Gastrocnemius medialis (tissue), 4 donors: ENCODE data around the gene SLC9A7.

Source experiments
- CTCF ChIP-seq, 5 experiments: fragments of 450-650 bp in 3 of 5; fragments of 200-600 bp in 2 of 5; sonication (generic) in 2 of 5; IDR thresholded peaks in 4 of 5; conservative IDR thresholded peaks in 1 of 5; 1 replicate in 4 of 5; 2 replicates in 1 of 5; pipeline ENCODE4 v1.5.1; 2016 to 2019; ENCODE audit warnings: antibody characterized with exemption in 5 of 5, mild to moderate bottlenecking in 3 of 5, moderate library complexity in 3 of 5
- POLR2A ChIP-seq, 2 donors: fragments of 450-650 bp; IDR thresholded peaks; one replicate each; pipeline ENCODE4 v1.6.1; 2017; ENCODE audit warnings: antibody characterized with exemption in 2 of 2, mild to moderate bottlenecking in 2 of 2, moderate library complexity in 2 of 2

GRCh38 chrX:46737462-46737861, 21.5 kb downstream of the SLC9A7 start:
- no peak for TF ChIP-seq CTCF (IDR thresholded peaks at IDR 0.05 in 4 of 5, conservative IDR thresholded peaks at IDR 0.05 in 1 of 5)
- no peak for TF ChIP-seq POLR2A (IDR thresholded peaks at IDR 0.05)
